HG03095 (cell line): Measurements from ENCODE around the gene TNFRSF1B.

ENCODE experiments used
- ATAC-seq: cut with Tn5 transposase; IDR thresholded peaks from one replicate; pipeline ENCODE4 v1.9.1; 2021; ENCODE audit warnings: moderate library complexity; ENCODE audit not compliant: unreplicated experiment

Gene TNFRSF1B

DNA sequence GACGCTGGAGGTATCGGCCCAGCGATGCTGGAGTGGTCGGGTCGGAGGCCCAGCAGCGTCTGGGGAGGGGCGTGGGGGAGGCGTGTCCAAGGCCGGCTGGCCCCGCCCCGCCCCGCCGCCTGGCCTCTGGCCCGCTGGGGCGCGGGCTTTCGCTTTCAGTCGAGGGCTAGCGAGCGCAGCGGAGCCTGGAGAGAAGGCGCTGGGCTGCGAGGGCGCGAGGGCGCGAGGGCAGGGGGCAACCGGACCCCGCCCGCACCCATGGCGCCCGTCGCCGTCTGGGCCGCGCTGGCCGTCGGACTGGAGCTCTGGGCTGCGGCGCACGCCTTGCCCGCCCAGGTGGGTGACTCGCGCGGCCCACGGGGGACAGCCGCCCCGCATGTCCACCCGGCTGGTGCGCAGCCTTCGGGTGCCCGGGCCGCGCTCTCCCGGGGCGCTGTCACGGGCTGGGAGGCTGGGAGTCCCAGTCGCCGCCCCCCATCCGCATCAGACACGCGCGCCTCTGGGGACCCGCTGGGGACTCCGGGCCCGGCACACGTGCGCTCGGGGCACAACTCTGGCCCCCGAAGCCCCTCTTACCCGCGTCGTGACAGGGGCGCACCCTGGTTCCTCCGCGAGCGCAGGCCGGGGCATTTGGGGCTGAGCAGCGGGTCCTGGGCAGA lies at the start of gene TNFRSF1B:
Gene TNFRSF1B, plus strand, starts transcription at position 158 of the 659 bp plus-strand sequence. Its CDS starts 101 bp downstream, at position 259.
- peak; percentile 39 for ATAC-seq

DNA sequence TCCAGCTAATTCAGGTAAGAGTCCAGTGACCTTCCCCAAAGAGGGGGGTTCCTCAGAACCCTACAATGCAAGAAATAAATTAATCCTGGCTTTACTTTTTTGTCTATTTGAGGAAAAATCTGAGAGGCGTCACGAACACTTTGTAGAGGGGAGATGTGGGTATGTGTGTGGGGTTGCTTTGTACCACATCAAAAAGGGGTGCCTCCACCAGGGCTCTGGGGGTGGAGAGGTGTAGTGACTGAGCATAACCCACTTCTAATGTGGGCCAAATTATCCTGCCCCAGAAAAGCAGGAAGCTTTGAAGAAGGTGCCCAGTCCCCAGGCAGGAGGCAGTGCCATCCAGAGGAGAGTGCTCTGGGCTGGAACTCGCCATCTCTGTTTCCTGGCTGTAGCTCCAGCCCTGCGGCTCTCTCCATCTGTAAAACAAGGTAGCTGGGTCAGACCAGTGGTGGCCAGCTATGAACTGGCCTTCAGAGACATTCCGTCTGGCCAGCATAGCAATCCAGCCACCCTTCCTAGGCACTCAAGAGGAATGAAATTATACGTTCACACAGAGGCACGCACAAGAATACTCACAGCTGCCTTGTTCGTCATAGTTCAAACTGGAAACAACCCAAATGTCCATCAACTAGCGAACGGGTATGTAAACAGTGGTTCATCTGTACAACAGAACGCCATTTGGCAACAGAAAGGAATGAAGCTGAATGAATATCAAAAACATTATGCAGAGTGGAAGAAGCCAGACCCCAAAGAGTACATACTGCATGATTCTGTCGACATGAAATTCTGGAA lies 45.4 kb upstream of the TNFRSF1B start:
- ATAC-seq = no peak

DNA sequence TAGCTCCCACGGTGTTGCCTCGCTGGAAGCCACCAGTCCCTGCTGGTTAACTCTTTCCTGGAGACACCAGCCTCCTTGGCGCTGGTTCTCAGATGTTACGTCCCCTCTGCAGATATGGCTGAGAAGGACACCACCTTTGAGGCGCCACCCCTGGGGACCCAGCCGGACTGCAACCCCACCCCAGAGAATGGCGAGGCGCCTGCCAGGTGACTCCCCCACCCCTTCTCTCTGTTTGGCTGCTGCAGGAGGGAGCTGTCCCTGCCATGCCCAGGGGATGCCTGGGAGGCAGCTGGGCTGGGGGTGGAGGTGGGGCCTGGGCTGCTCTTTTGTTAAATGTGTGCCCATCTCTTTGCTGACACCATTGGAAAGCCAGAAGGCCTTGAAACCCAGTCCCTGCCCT lies 43.6 kb upstream of the TNFRSF1B start:
- ATAC-seq = no peak

DNA sequence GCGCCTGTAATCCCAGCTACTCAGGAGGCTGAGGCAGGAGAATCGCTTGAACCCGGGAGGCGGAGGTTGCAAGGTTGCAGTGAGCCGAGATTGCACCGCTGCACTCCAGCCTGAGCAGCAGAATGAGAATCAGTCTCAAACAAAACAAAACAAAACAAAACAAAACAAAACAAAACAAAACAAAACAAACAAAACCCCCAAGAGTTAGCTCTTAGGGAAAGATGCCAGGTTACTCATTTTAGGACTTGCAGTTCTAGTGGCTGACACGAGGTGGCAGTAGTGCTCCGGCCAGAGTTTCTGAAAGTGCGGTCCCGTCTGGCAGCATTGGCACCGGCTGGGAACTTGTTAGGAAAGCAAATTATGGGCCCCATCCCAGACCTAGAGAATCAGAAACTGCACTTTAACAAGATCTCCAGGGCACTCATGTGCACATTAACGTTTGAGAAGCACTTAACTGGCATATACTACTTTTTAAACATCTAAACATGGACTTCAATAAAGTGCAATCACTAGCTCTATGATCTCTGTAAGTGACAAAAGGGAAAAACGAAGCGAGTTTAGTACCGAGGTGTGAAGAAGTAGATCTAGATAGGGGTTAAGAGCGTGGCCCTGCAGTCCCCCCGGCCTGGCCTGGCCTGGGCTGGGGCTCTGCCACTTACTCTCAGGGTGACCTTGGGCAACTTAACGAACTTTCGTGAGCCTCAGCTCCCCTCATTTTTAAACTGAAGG lies 41.9 kb upstream of the TNFRSF1B start:
- no peak for ATAC-seq

DNA sequence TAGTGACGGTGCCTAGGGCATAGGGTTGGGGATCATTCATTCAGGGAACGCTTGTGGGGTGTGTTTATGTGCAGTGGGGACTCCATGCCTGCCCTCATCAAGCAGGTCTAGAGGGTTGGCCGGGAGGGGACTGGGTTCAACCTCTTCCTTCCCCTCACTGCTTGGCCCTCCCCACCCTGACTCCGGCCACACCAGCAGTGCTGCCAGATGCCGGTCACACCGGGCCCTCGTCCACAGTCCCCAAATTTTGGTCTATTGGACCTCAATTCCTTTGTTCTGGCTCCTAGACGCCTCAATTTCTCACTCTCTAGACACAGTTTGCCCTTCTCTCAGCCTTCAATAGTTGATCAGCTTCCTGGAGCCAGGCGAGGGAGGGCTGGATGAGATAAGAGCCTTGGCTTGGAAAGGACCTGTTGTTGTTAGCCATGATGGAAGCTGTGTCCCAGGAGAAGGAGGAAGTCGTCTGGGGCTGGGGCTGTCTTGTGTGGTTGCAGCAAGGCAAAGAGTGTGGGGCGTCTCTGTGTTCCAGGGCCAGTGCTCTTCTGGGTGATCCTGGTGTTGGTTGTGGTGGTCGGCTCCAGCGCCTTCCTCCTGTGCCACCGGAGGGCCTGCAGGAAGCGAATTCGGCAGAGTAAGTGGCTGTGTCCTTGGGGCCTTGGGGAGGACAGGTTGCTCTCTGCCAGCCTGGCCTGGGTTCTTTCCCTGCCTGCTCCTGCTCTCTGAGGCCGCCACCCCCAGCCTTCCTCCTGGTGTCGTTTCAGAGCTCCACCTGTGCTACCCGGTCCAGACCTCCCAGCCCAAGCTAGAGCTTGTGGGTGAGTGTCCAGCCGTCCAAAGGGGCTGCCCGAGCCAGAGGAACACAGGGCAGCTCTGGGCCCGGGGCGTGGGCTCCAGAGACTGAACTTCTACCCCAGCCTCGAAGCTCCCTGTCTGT lies 41.1 kb upstream of the TNFRSF1B start:
- ATAC-seq = no peak

DNA sequence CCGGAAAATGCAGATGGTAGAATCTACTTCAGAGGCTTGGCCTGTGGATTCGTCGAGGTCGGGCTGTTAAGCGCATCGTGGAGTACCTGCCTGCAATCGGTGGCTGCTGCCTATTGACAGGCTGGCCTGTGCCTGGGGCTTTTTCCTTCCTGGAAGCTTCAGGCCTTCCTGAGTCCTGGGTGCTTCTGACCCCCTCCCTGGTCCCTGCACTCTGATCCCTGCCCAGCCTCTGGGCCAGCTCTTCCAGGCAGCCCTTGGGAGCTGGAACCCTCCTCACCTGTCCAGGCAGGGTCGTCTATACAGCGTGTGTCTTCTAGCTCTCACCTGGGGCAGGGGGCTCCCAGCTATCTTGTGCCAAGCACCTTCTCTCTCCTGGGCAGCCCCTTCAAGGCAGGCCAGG lies 40.0 kb upstream of the TNFRSF1B start:
- no peak for ATAC-seq

DNA sequence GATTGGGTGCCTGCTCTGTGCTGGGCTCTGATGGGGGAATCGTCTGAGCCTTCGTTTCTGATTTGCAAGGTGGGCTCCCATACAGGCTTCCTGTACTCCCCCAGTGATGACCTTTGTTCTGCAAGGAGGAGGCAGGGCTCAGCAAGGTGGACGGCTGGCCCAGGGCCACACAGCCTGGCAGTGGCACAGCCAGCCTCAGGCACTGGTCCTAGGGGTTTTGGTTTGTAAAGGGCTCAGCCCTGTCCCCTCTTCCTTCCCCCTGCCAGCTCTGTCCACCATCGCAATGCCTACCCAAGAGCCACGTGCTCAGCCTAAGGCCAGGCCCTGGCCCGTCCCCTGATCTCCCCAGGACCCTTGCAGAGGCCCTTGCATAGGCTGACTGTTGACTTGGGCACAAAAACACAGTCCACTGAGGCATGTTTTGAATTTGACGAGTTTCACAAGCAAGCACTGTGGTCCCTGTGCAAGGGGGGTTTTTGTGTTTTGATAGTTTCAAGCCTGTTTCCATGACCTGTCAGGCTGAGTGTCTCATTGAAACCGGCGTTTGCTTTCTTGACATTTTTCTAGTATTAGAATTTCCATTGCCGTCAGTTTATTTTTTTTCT lies 39.5 kb upstream of the TNFRSF1B start:
- no peak for ATAC-seq

DNA sequence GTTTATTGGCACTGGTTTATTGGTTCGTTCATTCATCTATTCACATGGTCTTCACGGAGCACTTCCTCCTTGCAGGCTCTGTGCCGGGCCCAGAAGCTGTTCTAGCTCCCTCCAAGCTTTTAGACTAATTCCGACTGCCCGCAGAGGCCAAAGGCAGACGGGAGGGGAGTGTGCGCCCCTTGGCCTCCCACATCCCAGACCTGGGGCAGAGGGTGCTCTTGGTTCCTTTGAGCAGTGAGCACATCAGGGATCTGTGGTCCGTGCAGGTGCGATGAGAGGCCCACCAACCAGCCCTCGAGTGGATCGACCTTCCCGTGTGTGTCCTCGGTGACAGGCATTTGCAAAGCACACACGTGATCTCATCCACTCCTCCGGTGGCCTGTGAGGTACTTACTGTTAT lies 38.7 kb upstream of the TNFRSF1B start:
- ATAC-seq = no peak

DNA sequence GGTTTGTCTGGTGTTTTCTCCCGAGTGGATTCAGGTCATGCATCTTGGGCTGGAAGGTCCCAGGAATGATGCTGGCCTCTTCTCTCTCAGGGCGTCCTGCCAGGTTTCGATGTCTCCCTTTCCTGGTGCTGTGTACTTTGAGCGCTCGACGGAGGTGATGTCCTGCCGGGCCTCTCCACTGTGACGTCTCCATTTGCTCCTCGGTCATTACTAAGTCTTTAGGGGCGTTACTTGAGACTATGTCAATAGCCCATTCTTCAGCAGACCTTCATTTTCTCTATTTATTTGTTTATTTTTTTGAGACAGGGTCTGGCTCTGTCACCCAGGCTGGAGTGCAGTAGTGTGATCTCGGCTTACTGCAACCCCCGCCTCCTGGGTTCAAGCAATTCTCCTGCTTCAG lies 37.2 kb upstream of the TNFRSF1B start:
- ATAC-seq = no peak

DNA sequence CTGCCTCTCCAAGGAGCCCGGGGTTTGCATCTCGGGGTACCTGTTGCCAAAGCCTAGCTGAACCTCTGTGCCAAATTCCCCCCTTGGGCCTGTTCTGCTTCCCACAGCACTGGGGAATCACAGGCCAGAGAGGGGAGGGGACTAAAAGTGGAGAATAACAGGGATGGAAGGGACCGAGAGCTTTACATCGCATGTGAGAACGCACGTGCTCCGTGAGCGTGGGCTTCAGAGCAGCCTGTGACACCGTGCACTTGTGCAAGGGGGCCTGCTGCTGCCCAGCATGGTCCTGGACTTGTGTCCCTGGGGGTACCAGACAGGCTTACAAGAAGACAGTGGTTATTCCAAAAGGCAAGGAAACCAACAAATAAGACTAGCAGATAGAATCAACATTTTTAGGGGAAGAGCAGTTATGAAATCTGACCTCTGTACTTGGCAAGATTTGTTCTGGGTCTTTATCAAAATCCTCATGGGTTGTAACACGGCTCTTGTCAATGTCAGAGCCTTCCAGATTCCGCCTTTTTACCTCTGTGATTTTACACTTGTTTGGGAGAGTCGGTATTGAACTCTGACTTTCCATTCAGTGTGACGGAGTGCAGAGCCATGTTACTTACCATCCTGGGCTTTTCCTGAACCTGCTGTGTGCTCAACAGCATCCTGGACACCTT lies 36.2 kb upstream of the TNFRSF1B start:
- ATAC-seq = no peak

DNA sequence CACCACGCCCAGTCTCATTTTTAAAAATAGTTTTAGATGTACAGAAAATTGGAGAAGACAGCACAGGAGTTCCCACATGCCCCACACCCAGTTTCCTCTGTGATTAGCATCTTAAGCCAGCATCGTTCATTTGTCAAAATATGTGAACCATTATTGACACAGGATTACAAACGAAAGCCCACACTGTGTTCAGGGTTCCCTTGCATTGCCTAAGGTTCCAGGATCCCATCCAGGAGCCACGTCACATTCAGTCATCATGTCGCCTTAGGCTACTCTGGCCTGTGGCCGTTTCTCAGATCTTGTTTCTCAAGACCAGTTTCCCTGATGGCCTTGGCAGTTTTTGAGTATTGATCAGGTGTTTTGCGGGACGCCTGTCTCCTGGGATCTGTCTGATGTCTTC lies 34.7 kb upstream of the TNFRSF1B start:
- no peak for ATAC-seq

DNA sequence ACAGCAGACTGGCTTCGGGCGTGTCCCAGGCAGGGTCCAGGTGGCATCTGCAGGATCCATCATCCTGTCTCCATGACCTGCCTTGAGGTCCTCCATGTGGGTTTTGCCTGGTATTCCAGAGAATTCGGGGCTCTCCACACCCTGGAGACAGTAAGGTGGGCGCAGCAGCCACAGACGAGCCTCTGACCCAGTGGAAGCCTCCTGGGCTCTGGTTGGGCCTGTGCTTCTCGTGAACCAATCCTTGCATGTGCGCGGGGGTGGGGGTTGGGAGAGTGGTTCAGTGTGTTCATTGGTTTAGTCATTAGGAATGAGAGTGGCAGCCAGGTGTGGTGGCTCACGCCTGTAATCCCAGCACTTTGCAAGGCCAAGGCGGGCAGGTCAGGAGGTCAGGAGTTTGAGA lies 32.1 kb upstream of the TNFRSF1B start:
- no peak for ATAC-seq

DNA sequence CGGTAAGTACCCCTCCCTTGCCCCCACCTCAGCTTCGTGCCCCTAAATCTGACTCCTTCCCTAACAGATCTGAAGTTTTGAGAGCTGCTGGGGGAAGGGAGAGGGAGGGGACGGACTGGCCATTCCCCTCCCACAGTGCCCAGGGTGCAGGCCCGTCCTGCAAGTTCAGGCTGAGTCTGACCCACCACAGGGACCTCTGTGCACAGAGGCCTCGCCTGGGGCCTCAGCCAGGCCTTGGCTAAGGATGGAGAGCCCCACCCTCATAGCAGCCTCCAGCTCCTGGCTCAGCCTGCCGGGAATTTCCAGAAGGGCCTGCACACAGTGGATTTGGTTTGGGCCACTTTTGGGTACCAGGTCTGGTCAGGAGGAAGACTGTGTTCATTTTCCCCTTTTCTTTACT lies 31.2 kb upstream of the TNFRSF1B start:
- ATAC-seq = no peak

DNA sequence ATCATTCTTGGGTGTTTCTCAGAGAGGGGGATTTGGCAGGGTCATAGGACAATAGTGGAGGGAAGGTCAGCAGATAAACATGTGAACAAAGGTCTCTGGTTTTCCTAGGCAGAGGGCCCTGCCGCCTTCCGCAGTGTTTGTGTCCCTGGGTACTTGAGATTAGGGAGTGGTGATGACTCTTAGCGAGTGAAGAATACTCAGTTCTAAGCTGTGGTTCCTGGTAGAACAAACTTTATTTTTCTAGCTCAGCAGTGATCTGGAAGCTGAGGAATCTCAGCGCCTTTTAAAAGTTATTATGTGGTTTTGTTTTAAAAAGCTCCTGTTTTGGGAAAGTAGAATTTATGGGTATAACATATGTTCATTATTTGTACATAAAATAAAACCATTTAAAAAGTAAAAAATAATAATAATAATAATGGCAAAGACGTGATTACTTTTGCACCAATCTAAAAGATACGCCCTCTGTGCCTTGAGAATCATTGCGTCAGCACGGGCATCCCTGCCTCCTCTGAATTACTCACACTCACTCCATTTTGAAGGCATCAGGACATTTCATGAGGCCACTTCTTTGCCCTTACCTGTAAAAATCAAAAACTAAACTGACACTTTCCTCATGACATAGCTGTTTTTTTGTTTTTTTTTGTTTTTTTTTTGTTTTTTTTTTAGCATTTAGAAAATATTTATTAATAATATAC lies 29.7 kb upstream of the TNFRSF1B start:
- no peak for ATAC-seq

DNA sequence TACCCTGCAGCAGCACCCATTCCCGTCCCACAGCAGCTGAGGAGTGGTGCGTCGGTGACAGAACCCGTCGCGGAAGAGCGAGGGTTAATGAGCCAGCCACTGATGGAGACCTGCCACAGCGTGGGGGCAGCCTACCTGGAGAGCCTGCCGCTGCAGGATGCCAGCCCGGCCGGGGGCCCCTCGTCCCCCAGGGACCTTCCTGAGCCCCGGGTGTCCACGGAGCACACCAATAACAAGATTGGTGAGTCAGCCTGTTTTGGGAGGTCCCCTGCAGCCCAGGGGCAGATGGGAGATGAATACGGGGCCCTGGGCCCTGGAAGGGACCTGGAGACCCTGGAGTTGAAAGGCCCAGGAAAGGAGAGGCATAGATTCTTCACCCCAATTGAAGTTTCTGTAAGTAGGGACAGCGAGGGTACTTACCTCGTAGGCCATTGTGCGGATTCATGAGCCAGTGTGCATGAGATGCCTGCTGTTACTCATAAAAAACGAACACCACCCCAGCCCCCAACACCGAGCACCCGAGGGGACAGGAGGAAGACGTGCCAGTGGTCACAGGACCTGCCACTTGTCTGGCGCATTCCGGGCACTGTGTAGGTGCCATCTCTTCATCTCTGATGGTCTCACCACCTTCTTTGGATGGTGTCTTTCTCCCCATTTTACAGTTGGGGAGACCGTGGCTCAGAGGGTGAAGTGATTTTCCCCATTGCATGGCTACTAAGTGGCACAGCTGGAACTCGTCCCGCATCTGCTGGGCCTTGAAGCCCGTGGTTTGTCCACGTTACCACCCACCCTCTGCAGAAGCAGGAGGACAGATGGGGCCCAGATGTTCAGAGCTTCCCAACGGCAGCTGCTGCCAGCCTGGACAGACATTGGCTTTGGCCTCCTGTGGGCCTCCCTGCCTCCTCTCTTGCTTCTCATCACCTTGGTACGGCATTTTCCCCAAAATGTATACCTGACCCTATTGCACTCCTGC lies 28.3 kb upstream of the TNFRSF1B start:
- ATAC-seq = no peak

DNA sequence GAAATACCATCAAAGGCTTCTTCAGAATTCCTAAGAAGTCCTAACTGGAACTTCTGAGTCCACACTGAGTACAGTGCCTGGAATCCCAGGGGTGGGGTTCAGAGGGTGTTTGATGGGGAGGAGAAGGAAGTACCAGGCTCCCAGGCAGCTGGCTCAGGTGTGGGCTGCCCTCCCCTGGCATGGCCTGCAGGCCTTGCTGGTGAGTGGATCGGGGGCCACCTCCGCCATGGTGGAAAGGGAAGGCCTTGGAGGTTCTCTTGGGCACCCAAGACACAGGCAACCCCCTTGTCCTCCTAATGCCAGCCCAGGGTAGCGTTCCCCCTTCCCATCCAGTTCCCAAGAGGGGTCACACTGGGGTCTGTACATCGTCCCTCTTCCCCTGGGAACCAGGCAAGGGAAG lies 26.8 kb upstream of the TNFRSF1B start:
- ATAC-seq = no peak

DNA sequence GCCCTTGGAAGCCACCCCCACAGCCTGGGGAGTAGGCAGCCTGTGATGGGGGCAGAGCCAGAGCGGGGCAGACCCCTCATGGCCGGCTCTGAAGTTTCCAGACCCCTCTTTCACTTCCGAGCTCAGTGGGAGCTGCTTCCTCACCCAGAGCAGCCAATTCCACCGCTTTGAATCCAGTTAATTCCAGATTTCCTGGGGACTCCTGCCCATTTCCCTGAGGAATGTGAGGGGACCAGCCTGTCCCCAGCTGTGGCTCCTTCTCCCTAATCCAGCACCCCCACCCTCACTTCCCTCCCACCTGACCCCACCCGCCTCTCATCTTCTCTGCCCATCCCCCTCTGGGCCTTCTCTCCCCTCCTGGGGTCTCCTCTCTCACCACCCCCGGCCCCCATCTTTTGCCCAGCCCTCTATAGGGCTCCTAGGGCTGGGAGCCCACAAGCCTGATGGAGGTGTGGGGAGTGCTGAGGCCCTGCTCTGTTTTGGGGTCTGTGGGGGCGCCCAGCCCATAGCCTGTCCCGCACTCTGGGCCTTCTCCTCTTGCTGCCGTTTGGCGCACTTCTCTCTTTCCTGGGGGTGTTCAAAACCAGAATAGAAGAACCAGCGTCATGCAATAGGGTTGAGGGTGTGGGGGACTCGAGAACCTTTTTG lies 26.2 kb upstream of the TNFRSF1B start:
- ATAC-seq = no peak
